Measurements from ENCODE around the gene C11orf24.

- TF ChIP-seq CTCF (IDR thresholded peaks at IDR 0.05) (no peak), POLR2A (IDR thresholded peaks at IDR 0.05) (no peak)
Observed at GRCh38 chr11:68251765-68252164, 20.0 kb downstream of the C11orf24 start.

Measured in Peyer's patch (tissue), 4 donors.